ENCODE measurements around the gene CHAC1.

The CHAC1 gene

DNA sequence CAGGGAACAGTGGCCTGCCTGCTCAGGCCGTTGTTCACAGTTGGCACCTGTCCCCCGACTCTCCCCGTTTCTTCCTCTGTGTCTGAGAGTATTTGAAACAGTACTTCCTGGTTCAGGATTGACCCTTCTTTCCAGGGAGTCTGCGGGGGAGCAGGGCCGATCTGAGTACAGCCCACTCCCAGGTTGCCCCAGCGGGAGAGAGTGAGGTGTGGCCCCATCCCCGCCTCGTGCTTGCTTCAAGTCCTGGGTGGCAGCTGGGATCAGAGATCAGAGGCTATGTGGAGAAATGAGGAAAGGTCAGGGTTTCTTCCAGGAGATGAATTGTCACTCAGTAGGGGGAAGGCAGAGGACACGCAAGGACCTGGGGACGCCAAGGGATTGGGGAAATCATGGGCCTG, 30.7 kb upstream of the CHAC1 start:
- no peak overlapping the region for H3K4me3 ChIP-seq (ENCODE audit: low read depth, low read length)
- DNase-seq (ENCODE audit: low read depth): no peak
- TF ChIP-seq, protein P1, sequence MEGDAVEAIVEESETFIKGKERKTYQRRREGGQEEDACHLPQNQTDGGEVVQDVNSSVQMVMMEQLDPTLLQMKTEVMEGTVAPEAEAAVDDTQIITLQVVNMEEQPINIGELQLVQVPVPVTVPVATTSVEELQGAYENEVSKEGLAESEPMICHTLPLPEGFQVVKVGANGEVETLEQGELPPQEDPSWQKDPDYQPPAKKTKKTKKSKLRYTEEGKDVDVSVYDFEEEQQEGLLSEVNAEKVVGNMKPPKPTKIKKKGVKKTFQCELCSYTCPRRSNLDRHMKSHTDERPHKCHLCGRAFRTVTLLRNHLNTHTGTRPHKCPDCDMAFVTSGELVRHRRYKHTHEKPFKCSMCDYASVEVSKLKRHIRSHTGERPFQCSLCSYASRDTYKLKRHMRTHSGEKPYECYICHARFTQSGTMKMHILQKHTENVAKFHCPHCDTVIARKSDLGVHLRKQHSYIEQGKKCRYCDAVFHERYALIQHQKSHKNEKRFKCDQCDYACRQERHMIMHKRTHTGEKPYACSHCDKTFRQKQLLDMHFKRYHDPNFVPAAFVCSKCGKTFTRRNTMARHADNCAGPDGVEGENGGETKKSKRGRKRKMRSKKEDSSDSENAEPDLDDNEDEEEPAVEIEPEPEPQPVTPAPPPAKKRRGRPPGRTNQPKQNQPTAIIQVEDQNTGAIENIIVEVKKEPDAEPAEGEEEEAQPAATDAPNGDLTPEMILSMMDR (IDR thresholded peaks at IDR 0.05; ENCODE audit: insufficient read depth, low read depth, low read length, missing control alignments): no peak

DNA sequence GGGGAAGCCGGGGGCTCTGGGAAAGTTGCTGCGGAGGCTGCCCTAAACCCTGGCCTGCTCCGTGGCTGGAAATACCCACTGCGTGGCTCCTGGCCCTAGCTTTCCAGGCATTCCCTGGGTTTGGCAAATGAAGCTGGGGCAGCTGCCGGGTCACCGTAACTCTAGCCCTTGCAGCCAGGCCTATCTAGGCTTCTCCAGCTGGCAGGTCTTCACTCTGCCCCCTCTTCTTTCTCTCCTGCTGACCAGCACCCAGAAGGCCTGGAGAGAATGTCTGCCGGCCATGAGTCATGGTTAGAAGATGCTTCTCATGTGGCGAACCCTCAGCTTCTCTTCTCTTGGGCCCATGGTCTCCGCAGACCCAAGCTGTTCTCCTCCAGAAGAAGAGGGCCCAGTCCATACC, 29.7 kb upstream of the CHAC1 start:
- TF ChIP-seq, protein P1 (IDR thresholded peaks at IDR 0.05; ENCODE audit: insufficient read depth, low read depth, low read length, missing control alignments): no peak
- DNase-seq (ENCODE audit: low read depth): no peak

GRCh38 chr15:40925495-40925862, 27.8 kb upstream of the CHAC1 start:
- TF ChIP-seq, protein P1 (IDR thresholded peaks at IDR 0.05; ENCODE audit: insufficient read depth, low read depth, low read length, missing control alignments): no peak
- no peak for DNase-seq (ENCODE audit: low read depth)
- no peak overlapping the region for H3K4me3 ChIP-seq (ENCODE audit: low read depth, low read length)

More for the DNA sequence above, 29.7 kb upstream of the CHAC1 start:
- H3K4me3 ChIP-seq (ENCODE audit: low read depth, low read length): no peak overlapping the region

DNA sequence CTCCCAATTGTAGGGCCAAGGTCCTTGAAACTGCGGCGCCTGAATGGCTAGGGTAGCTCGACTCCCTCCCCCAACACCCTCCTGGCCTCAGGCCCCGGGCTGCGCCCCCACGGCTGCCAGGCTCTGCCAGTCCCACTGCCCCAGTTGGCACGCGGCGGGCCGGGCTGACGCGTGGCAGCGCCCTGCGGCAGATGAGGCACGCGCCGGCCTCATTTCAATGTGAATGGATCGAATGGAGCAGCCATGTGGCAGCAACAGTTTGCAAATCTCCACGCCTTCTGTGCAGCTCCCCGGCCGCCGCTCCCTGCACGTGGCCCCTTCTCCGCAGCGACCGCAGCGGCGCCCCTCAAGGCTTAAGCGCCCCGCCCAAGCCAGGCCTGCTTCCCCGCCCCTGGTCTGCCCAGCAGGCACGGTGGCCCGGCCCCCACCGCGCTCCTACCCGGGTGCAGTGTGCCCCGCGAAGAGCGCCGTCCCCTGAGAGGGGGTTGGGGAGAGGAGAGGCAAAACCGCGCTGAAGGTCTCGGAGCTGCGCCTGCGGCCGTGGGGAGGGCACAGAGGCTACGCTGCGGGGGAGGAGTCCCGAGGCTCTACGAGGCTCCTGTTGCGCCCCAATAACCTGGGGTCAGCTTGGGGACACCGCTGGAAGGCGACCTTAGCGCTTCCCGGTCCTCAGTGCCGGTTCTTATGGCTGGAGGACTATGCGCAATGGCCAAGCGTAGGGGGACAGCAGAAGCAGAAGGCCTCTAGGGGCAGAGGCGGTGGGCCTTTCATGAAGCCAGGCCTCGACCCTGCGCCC, 27.2 kb upstream of the CHAC1 start:
- no peak overlapping the region; the same call in 1 of the 2 replicates for H3K4me3 ChIP-seq (ENCODE audit: low read depth, low read length)
- DNase-seq (ENCODE audit: low read depth): no peak
- TF ChIP-seq, protein P1 (IDR thresholded peaks at IDR 0.05; ENCODE audit: insufficient read depth, low read depth, low read length, missing control alignments): no peak

GRCh38 chr15:40926659-40927494, 26.4 kb upstream of the CHAC1 start:
- TF ChIP-seq, protein P1 (IDR thresholded peaks at IDR 0.05; ENCODE audit: insufficient read depth, low read depth, low read length, missing control alignments): no peak
- H3K4me3 ChIP-seq (ENCODE audit: low read depth, low read length): no peak overlapping the region
- no peak for DNase-seq (ENCODE audit: low read depth)

- H3K4me3 ChIP-seq (ENCODE audit: low read depth, low read length): no peak overlapping the region
- TF ChIP-seq, protein P1 (IDR thresholded peaks at IDR 0.05; ENCODE audit: insufficient read depth, low read depth, low read length, missing control alignments): no peak
- DNase-seq (ENCODE audit: low read depth): no peak
Measured at GRCh38 chr15:40927495-40927872, 25.8 kb upstream of the CHAC1 start.
